GM10266 (cell line): ENCODE results near the gene SYNE1.
A peak's percentile ranks its signal among the peaks of the same experiment; 100 is the strongest.

Experiments used
- DNase-seq: peaks from one replicate; pipeline ENCODE4 v3.0.0; 2012; ENCODE audit errors: extremely low spot score
- CTCF ChIP-seq: IDR thresholded peaks from 2 replicates; pipeline ENCODE4 v1.5.1; 2012; ENCODE audit warnings: mild to moderate bottlenecking, low read depth; ENCODE audit not compliant: control insufficient read depth, insufficient read depth; ENCODE audit errors: missing control alignments

Gene SYNE1

DNA sequence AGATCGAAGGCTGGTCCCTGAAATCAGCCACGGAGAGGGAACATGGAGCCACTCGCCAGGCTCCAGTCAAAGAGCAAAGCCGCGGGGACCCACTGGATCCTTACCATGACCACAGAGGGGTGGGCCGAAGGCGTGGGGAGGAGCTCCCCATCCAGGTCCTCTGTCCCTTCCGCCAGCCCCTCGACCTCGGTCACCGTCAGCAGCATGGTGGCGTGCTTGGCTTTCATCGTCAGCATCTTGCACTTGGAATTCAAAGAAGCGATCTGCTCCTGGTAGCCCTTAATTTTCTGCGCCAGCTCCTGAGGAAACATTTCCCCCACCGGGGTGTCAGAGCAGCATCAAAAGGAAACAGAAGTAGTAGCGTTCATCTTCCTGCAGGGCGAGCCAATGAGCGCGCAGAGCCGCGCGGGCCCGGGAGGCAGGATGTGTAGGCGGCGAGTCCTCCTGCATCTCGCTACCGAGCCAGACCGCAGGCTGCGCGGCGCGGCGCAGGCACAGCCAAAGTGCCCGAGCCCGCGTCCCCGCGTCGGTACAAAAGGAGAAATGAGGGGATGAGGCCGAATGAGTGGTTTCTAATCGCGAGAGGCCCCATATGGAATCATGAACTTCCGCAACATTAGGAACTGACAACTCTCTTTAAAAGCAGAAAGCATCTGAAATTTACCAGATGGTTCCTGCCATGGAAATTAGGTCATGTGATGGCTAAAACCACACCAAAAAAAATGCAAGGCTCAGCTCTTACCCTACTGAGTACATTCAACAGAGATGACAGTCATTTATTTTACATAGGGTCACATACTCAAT is 335.2 kb downstream of the SYNE1 start:
- TF ChIP-seq CTCF: peak; percentile 59

GRCh38 chr6:152301021-152301764 is 336.0 kb downstream of the SYNE1 start:
- DNase-seq: no peak

More for the DNA sequence above, 335.2 kb downstream of the SYNE1 start:
- DNase-seq: peak; percentile 77

DNA sequence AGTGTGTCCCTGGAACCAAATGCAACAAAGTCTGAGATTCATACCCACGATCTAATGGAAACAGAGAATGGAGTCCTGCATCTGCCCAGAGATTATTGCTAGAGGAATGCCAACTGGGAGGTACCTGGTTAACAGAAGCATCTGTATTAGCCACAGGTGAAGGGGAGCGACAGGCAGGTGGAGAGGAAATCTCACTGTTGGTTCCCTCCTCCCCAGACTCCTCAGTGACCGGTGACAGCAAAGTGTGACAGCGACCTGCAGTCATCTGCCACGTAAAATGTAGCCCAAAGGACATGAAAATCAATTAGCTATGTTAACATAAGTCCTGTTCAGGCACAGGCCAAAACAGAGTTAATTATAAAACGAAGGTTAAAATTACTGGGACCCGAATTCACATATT is 336.6 kb downstream of the SYNE1 start:
- DNase-seq: no peak
- no peak for TF ChIP-seq CTCF

More at GRCh38 chr6:152301021-152301764, 336.0 kb downstream of the SYNE1 start:
- no peak for TF ChIP-seq CTCF

GRCh38 chr6:152298848-152299735 is 338.1 kb downstream of the SYNE1 start:
- no peak for DNase-seq
- TF ChIP-seq CTCF: no peak

DNA sequence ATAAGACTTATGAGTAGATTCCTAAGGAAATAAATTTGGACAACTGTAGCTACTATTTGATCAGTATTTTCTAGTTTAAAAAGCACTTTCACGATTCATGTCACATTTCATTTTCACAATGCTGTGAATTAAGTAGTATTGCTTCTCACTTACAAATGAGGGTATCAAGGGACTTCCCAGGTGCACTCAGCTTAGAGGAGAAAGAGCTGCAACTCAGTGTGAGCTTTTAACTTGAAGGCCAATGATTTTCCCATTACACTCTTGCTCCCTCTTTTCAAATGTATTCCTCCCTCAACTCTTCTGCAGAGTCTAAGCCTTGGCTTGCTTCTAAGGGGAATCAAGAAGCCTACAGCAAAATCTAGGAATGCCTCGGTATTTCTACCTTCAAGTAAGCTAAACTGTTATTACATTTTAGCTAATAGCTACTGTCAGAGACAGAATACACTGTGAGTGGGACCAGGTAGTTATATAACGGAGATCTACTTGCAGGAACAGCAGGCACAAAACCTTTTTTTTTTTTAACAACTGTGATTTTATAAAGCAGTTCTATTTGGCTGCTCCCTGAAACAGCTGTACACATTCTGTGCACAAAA is 339.0 kb downstream of the SYNE1 start:
- DNase-seq: no peak
- TF ChIP-seq CTCF: no peak

DNA sequence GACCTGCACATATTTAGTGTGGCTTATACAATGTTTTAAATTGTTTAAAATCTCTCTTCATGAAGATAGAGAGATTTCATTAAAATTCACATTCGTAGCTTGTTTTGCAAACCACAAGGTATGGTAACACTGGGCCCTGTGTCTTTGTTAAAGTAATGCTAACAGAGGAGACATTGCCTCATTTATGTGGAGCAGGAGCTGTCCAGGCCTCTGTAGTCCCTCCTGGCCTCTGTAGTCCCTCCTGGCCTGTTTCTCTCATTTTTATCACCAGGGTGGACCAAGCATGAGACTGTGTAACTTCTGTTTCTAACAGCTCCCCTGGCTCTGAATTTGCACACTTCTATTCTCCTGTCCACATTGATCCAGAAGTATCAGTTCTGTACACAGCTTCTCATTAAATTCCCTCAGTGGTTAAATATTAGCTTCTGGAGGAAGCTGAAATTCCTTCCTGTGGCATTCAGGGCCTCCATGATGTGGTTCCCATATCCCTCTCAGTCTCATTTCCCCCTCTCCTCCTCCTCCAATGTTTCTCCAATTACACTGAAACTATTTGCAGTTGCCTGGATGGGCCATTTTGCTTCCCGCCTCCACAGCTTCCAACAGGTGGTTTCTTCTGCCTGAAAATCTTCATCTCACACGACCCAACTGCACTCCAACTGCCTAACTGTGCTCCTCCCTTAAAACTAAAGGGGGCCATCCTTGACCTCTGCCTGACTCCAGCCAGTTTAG is 340.4 kb downstream of the SYNE1 start:
- no peak for DNase-seq
- no peak for TF ChIP-seq CTCF
